HG03354 (cell line): ENCODE results near the gene PSMG4.

Experiments
- ATAC-seq: cut with Tn5 transposase; IDR thresholded peaks from one replicate; pipeline ENCODE4 v1.9.1; 2021; ENCODE audit warnings: mild to moderate bottlenecking; ENCODE audit not compliant: unreplicated experiment, poor library complexity, severe bottlenecking

PSMG4 gene

DNA sequence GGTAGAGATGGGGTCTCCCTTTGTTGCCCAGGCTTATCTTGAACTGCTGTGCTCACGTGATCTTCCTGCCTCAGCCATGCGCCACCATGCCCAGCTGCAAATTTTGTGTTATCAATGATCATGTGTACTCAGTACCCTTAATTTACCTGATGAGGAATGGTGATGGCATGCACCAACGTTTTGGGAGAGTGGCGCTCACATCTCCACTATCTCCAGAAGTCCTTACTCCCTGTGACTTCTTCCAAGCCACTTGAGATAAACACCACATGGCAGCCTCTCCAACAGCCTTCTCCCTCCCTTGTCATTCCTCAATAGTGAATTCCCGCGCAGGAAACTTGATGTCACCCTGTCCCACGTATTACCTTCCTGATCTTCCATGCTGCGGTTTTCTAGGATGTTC is 58.1 kb downstream of the PSMG4 start:
- no peak for ATAC-seq
